B cell (primary cell): ENCODE results near the gene CASP9. TPM values are rescaled to one million over a fixed set of nuclear protein-coding genes. Genes with fewer than 3 reads are reported as not detected.

Experiments used
- ATAC-seq: fragments of 200-7000 bp; cut with Tn5 transposase; one replicate; pipeline ENCODE4 v1.10.0; 2021; ENCODE audit warnings: low read depth, mild to moderate bottlenecking, moderate number of reproducible peaks, moderate library complexity
- CTCF ChIA-PET: fragments of 350-600 bp; sonication (Branson Sonifier 250); formaldehyde crosslinking; loops from one replicate; lab custom pipeline; 2021; ENCODE audit warnings: antibody characterized with exemption, inconsistent platforms; lab: Charles Lee
- POLR2A ChIA-PET: fragments of 350-600 bp; sonication (Branson Sonifier 250); formaldehyde crosslinking; loops from one replicate; lab custom pipeline; 2021; ENCODE audit warnings: antibody characterized with exemption; lab: Charles Lee
- DNase-seq: peaks from one replicate; pipeline ENCODE4 v3.0.0; 2013
- H2AFZ ChIP-seq: 2 replicates; pipeline ENCODE4 v1.6.1; 2012; ENCODE audit warnings: mild to moderate bottlenecking, low read depth, low read length; ENCODE audit not compliant: insufficient read depth, poor library complexity, severe bottlenecking
- H3K27ac ChIP-seq, 2 donors: 1 replicate in 1 of 2; 2 replicates in 1 of 2; pipeline ENCODE4 v1.5.1; 2012 to 2013; ENCODE audit warnings: low read length in 2 of 2, mild to moderate bottlenecking in 2 of 2, moderate library complexity in 1 of 2
- H3K27me3 ChIP-seq, 4 experiments: fragments of 200-600 bp in 1 of 4; sonication (generic) in 1 of 4; replicated peaks in 1 of 4; 1 replicate in 2 of 4; 2 replicates in 2 of 4; pipeline versions ENCODE4 v1.6.1 to v1.7.0; 2013 to 2016; ENCODE audit warnings: low read length in 3 of 4, mild to moderate bottlenecking in 2 of 4, mixed read lengths in 1 of 4, moderate library complexity in 1 of 4; ENCODE audit not compliant: insufficient read depth in 4 of 4, control insufficient read depth in 3 of 4; ENCODE audit errors: control extremely low read depth in 1 of 4
- H3K36me3 ChIP-seq, 2 experiments: replicated peaks in 1 of 2; 1 replicate in 1 of 2; 2 replicates in 1 of 2; pipeline versions ENCODE4 v1.6.1 to v1.7.1; 2013; ENCODE audit warnings: low read length in 1 of 2; ENCODE audit not compliant: insufficient read depth in 2 of 2, control insufficient read depth in 1 of 2; ENCODE audit errors: control extremely low read depth in 1 of 2, extremely low read depth in 1 of 2
- H3K4me1 ChIP-seq, 2 donors: fragments of 200-600 bp in 1 of 2; sonication (generic) in 1 of 2; 1 replicate in 1 of 2; 2 replicates in 1 of 2; pipeline versions ENCODE4 v1.5.1 to v1.6.1; 2013 to 2017; ENCODE audit warnings: low read length in 2 of 2; ENCODE audit not compliant: control insufficient read depth in 2 of 2, insufficient read depth in 2 of 2
- H3K4me2 ChIP-seq: replicated peaks from 2 replicates; pipeline ENCODE3; 2012; ENCODE audit warnings: mild to moderate bottlenecking, low read depth, low read length; ENCODE audit not compliant: poor library complexity, severe bottlenecking
- H3K4me3 ChIP-seq, 5 experiments: fragments of 200-600 bp in 1 of 5; sonication (generic) in 1 of 5; 1 replicate in 3 of 5; 2 replicates in 2 of 5; pipeline versions ENCODE4 v1.5.1 to v1.7.0; 2011 to 2016; ENCODE audit warnings: low read length in 4 of 5, mild to moderate bottlenecking in 4 of 5, low read depth in 2 of 5, control low read depth in 1 of 5, moderate library complexity in 1 of 5; ENCODE audit not compliant: insufficient read depth in 1 of 5; ENCODE audit errors: control extremely low read depth in 1 of 5, extremely low read depth in 1 of 5
- H3K79me2 ChIP-seq: fragments of 200-600 bp; sonication (generic); one replicate; pipeline ENCODE4 v1.6.0; 2016; ENCODE audit warnings: low read length; ENCODE audit not compliant: control insufficient read depth, insufficient read depth
- H3K9ac ChIP-seq: fragments of 200-600 bp; sonication (generic); 2 replicates; pipeline ENCODE4 v1.6.1; 2017; ENCODE audit warnings: mild to moderate bottlenecking, low read length, moderate library complexity
- H3K9me3 ChIP-seq, 3 donors: one replicate each; pipeline versions ENCODE4 v1.6.1 to v1.7.1; 2013; ENCODE audit warnings: low read length in 2 of 3; ENCODE audit not compliant: control insufficient read depth in 2 of 3, insufficient read depth in 1 of 3; ENCODE audit errors: control extremely low read depth in 1 of 3
- H4K20me1 ChIP-seq: 2 replicates; pipeline ENCODE4 v1.6.0; 2012; ENCODE audit warnings: mild to moderate bottlenecking, low read length; ENCODE audit not compliant: insufficient read depth, control insufficient read depth, poor library complexity, severe bottlenecking
- H3K27ac Mint-ChIP-seq: one replicate; pipeline ENCODE4 v1.8.0; 2021; ENCODE audit warnings: mixed read lengths
- H3K27me3 Mint-ChIP-seq: one replicate; pipeline ENCODE4 v1.8.0; 2021; ENCODE audit warnings: mixed read lengths
- H3K4me1 Mint-ChIP-seq: one replicate; pipeline ENCODE4 v1.8.0; 2021; ENCODE audit warnings: mixed read lengths
- H3K4me3 Mint-ChIP-seq: one replicate; pipeline ENCODE4 v1.8.0; 2021; ENCODE audit warnings: mixed read lengths
- H3K9me3 Mint-ChIP-seq: one replicate; pipeline ENCODE4 v1.8.0; 2022; ENCODE audit warnings: mixed read lengths; ENCODE audit not compliant: insufficient read depth
- EZH2 ChIP-seq: IDR thresholded peaks from 2 replicates; pipeline ENCODE4 v1.6.1; 2012; ENCODE audit warnings: borderline replicate concordance, low read depth, mild to moderate bottlenecking, moderate library complexity, low read length; ENCODE audit not compliant: insufficient read depth, poor library complexity, severe bottlenecking
- WGBS: methylation state at CpG from one replicate; pipeline ENCODE4 v1.1.5; 2013; ENCODE audit warnings: missing lambda C conversion rate; ENCODE audit not compliant: insufficient coverage; 5-methylcytosine and 5-hydroxymethylcytosine counted together
- intact Hi-C: fragments of 100-400 bp; cut with micrococcal nuclease; formaldehyde crosslinking; loops from one replicate; pipeline ENCODE4 v1.10.0; 2022
- polyA plus RNA-seq: library from polyadenylated mRNA; depleted of rRNA; stranded (reverse); fragments of >200 nt; gene quantifications from 2 replicates; pipeline ENCODE4 v1.2.3, GENCODE V29; 2012
- total RNA-seq, 2 donors: library from RNA; stranded (reverse); fragments of 120-200 nt in 1 of 2; gene quantifications; 1 replicate in 1 of 2; 2 replicates in 1 of 2; pipeline versions ENCODE4 v1.2.3 to v1.2.4, GENCODE V29; 2013 to 2022
- TF ChIP-seq, protein P1 (sequence below): fragments of 200-600 bp; IDR thresholded peaks from one replicate; pipeline ENCODE4 v1.8.0; 2022; ENCODE audit warnings: antibody characterized with exemption, mild to moderate bottlenecking

CASP9 gene
- total and polyA plus RNA-seq, 2 donors (not counting 1 experiment from before 2014, with no cell fraction given) = 16.8 to 22.9 TPM

DNA sequence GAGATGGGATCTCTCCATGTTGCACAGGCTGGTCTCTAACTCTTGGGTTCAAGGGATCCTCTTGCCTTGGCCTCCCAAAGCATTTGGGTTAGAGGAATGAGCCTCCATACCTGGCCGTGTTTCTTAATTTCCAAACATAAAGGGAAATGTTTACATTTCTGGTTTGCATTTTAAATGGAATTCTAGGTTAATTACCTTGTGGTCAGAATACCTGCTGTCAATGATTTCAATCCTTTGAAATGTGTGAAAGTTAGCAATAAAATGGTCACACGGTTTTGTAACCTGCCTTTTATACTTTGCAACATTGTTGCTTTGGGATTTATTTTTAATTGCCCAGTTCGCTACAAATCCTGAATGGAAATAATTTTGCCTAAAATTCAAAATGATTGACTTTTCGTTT, 34.5 kb upstream of the CASP9 start:
- Histone ChIP-seq H4K20me1 (no peaks in the 10 kb centered on the region), H3K36me3 (peaks cover 4 to 33% of the 10 kb centered on the region in 2 experiments), H3K9ac (no peak overlapping the region), H3K4me2 (no peak overlapping the region), H3K27me3 (no peaks in the 10 kb centered on the region), H3K4me1 (peaks cover 7 to 10% of the 10 kb centered on the region in 2 donors), H3K9me3 (no peaks in the 10 kb centered on the region), H3K4me3 (no peak overlapping the region), H2AFZ (no peak overlapping the region), H3K79me2 (peaks cover 10% of the 10 kb centered on the region), H3K27ac (no peak overlapping the region)
- no peak for TF ChIP-seq EZH2
- TF ChIP-seq, protein P1, sequence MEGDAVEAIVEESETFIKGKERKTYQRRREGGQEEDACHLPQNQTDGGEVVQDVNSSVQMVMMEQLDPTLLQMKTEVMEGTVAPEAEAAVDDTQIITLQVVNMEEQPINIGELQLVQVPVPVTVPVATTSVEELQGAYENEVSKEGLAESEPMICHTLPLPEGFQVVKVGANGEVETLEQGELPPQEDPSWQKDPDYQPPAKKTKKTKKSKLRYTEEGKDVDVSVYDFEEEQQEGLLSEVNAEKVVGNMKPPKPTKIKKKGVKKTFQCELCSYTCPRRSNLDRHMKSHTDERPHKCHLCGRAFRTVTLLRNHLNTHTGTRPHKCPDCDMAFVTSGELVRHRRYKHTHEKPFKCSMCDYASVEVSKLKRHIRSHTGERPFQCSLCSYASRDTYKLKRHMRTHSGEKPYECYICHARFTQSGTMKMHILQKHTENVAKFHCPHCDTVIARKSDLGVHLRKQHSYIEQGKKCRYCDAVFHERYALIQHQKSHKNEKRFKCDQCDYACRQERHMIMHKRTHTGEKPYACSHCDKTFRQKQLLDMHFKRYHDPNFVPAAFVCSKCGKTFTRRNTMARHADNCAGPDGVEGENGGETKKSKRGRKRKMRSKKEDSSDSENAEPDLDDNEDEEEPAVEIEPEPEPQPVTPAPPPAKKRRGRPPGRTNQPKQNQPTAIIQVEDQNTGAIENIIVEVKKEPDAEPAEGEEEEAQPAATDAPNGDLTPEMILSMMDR = no peak
- ChIA-PET CTCF (no interaction called here), POLR2A (no interaction called here)
- intact Hi-C loops = no loop called here
- Mint-ChIP-seq H3K27me3 (no peaks in the 10 kb centered on the region), H3K27ac (no peak overlapping the region), H3K4me1 (peaks cover 3% of the 10 kb centered on the region), H3K4me3 (no peak overlapping the region), H3K9me3 (no peaks in the 10 kb centered on the region)
- ATAC-seq (no peak), DNase-seq (no peak)
- WGBS = 92% methylated on average over 2 of the region's 4 CpGs

DNA sequence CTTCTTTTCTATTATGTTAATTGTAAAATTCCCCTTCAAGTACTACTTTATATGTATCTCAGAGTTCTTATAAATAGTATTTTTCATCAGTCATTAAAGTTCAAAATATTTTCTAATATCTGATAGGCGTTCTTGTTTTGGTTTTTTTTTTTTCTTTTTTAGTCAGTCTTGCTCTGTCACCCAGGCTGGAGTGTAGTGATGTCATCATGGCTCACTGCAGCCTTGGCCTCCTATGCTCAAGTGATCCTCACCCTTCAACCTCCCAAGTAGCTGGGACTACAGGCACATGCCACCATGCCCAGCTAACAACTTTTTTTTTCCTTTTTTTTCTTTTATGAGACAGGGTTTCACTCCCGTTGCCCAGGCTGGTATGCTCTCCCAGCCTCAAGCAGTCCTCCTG, 33.6 kb upstream of the CASP9 start:
- no peak overlapping the region for H3K27ac Mint-ChIP-seq
- H3K27me3 Mint-ChIP-seq = no peaks in the 10 kb centered on the region
- Histone ChIP-seq H3K27ac (no peak overlapping the region), H2AFZ (no peak overlapping the region), H3K4me1 (peaks cover 0 to 1% of the 10 kb centered on the region in 2 donors), H3K9me3 (no peaks in the 10 kb centered on the region), H3K27me3 (no peaks in the 10 kb centered on the region), H4K20me1 (no peaks in the 10 kb centered on the region), H3K4me2 (no peak overlapping the region), H3K9ac (no peak overlapping the region), H3K79me2 (peaks cover 10% of the 10 kb centered on the region), H3K36me3 (peaks cover 4 to 30% of the 10 kb centered on the region in 2 experiments), H3K4me3 (no peak overlapping the region)
- no peak for DNase-seq
- intact Hi-C loops = no loop called here
- POLR2A ChIA-PET = no interaction called here
- no peak for ATAC-seq
- no peak overlapping the region for H3K4me3 Mint-ChIP-seq
- H3K4me1 Mint-ChIP-seq = no peaks in the 10 kb centered on the region
- TF ChIP-seq, protein P1 = no peak
- TF ChIP-seq EZH2 = no peak
- CTCF ChIA-PET = no interaction called here
- H3K9me3 Mint-ChIP-seq = no peaks in the 10 kb centered on the region
- 100% methylated on average over 1 of the region's 2 CpGs for WGBS
